Ishikawa (cell line): Measurements from ENCODE around the gene P2RY14.

ENCODE experiments used
- CEBPB ChIP-seq: IDR thresholded peaks from 2 replicates; pipeline ENCODE4 v1.6.1; 2012
- CREB1 ChIP-seq: IDR thresholded peaks from 2 replicates; pipeline ENCODE4 v1.6.1; 2012; ENCODE audit warnings: low read depth
- EGR1 ChIP-seq: IDR thresholded peaks from 2 replicates; pipeline ENCODE4 v1.6.1; 2012
- EP300 ChIP-seq: IDR thresholded peaks from 2 replicates; pipeline ENCODE4 v1.6.1; 2012; ENCODE audit warnings: borderline replicate concordance
- FOXM1 ChIP-seq: IDR thresholded peaks from 2 replicates; pipeline ENCODE4 v1.6.1; 2012; ENCODE audit warnings: low read depth, borderline replicate concordance
- MAX ChIP-seq: IDR thresholded peaks from 2 replicates; pipeline ENCODE4 v1.6.1; 2012
- NFIC ChIP-seq: IDR thresholded peaks from 2 replicates; pipeline ENCODE4 v1.6.1; 2012
- RAD21 ChIP-seq: IDR thresholded peaks from 2 replicates; pipeline ENCODE4 v1.6.1; 2012; ENCODE audit warnings: low read depth
- REST ChIP-seq: IDR thresholded peaks from 2 replicates; pipeline ENCODE4 v1.6.1; 2012; ENCODE audit warnings: low read depth, mild to moderate bottlenecking
- TAF1 ChIP-seq: IDR thresholded peaks from 2 replicates; pipeline ENCODE4 v1.6.1; 2012; ENCODE audit warnings: low read depth, mild to moderate bottlenecking
- TCF12 ChIP-seq: IDR thresholded peaks from 2 replicates; pipeline ENCODE4 v1.6.1; 2012; ENCODE audit warnings: low read depth
- TEAD4 ChIP-seq: IDR thresholded peaks from 2 replicates; pipeline ENCODE4 v1.6.1; 2012
- USF1 ChIP-seq: IDR thresholded peaks from 2 replicates; pipeline ENCODE4 v1.6.1; 2012
- YY1 ChIP-seq: IDR thresholded peaks from 2 replicates; pipeline ENCODE4 v1.6.1; 2012; ENCODE audit warnings: low read depth
- ZBTB7A ChIP-seq: IDR thresholded peaks from 2 replicates; pipeline ENCODE4 v1.6.1; 2012; ENCODE audit warnings: low read depth

Gene P2RY14

GRCh38 chr3:151196434-151196833, 81.9 kb downstream of the P2RY14 start:
- no peak for TF ChIP-seq USF1
- no peak for TF ChIP-seq MAX
- no peak for TF ChIP-seq FOXM1
- TF ChIP-seq YY1 = no peak
- no peak for TF ChIP-seq RAD21
- no peak for TF ChIP-seq EP300
- TF ChIP-seq REST = no peak
- no peak for TF ChIP-seq EGR1
- no peak for TF ChIP-seq TAF1
- TF ChIP-seq NFIC = no peak

- TF ChIP-seq FOXM1 (no peak), RAD21 (no peak), CREB1 (no peak), TCF12 (no peak)
Observed at GRCh38 chr3:151195826-151196225, 82.5 kb downstream of the P2RY14 start.

- TF ChIP-seq EP300 = no peak
Observed at GRCh38 chr3:151192545-151192944, 85.8 kb downstream of the P2RY14 start.

GRCh38 chr3:151191095-151191494, 87.2 kb downstream of the P2RY14 start:
- TF ChIP-seq MAX (no peak), CEBPB (no peak), TEAD4 (no peak), ZBTB7A (no peak), YY1 (no peak), USF1 (no peak), EGR1 (no peak)

- TF ChIP-seq EP300 = no peak
- TF ChIP-seq FOXM1 = no peak
- TF ChIP-seq REST = no peak
- no peak for TF ChIP-seq EGR1
Observed at GRCh38 chr3:151183265-151183671, 95.1 kb downstream of the P2RY14 start.

GRCh38 chr3:151182349-151183079, 95.8 kb downstream of the P2RY14 start:
- no peak for TF ChIP-seq USF1
- TF ChIP-seq FOXM1 = no peak
- no peak for TF ChIP-seq ZBTB7A
- no peak for TF ChIP-seq NFIC
- TF ChIP-seq TAF1 = no peak
- no peak for TF ChIP-seq TEAD4
- no peak for TF ChIP-seq EP300
- no peak for TF ChIP-seq YY1
- no peak for TF ChIP-seq CEBPB
- no peak for TF ChIP-seq REST
- no peak for TF ChIP-seq TCF12
- no peak for TF ChIP-seq CREB1
- no peak for TF ChIP-seq EGR1
- no peak for TF ChIP-seq MAX
- no peak for TF ChIP-seq RAD21
